Glutamatergic neuron (in vitro differentiated cells): Measurements from ENCODE around the gene LST1. TPM values are rescaled to one million over a fixed set of nuclear protein-coding genes. Genes with fewer than 3 reads are reported as not detected.

Experiments
- DNase-seq: peaks from one replicate; pipeline ENCODE4 v3.0.0; 2022
- H3K27ac Mint-ChIP-seq: one replicate; pipeline ENCODE4 v1.8.0; 2020; ENCODE audit warnings: mild to moderate bottlenecking, mixed read lengths, inconsistent platforms; ENCODE audit not compliant: unreplicated experiment
- H3K27me3 Mint-ChIP-seq: one replicate; pipeline ENCODE4 v1.8.0; 2020; ENCODE audit warnings: mild to moderate bottlenecking, moderate library complexity, mixed read lengths, inconsistent platforms; ENCODE audit not compliant: unreplicated experiment
- H3K36me3 Mint-ChIP-seq: one replicate; pipeline ENCODE4 v1.8.0; 2020; ENCODE audit warnings: mild to moderate bottlenecking, mixed read lengths, inconsistent platforms; ENCODE audit not compliant: unreplicated experiment
- H3K4me1 Mint-ChIP-seq: one replicate; pipeline ENCODE4 v1.8.0; 2020; ENCODE audit warnings: mild to moderate bottlenecking, low read depth, mixed read lengths, inconsistent platforms; ENCODE audit not compliant: unreplicated experiment
- H3K4me3 Mint-ChIP-seq: one replicate; pipeline ENCODE4 v1.8.0; 2020; ENCODE audit warnings: mild to moderate bottlenecking, mixed read lengths, inconsistent platforms; ENCODE audit not compliant: unreplicated experiment
- H3K9me3 Mint-ChIP-seq: one replicate; pipeline ENCODE4 v1.8.0; 2020; ENCODE audit warnings: mild to moderate bottlenecking, moderate library complexity, mixed read lengths, inconsistent platforms; ENCODE audit not compliant: unreplicated experiment
- CTCF ChIP-seq: fragments of 200-600 bp; sonication (generic); IDR thresholded peaks from one replicate; pipeline ENCODE4 v1.5.0; 2021; ENCODE audit not compliant: partially characterized antibody, unreplicated experiment
- total RNA-seq: library from RNA; stranded (reverse); fragmentation: NEBNext Ultra II Directional; extraction: Animal tissue kit (Norgen Biotek cat#: 25700); gene quantifications from one replicate; pipeline ENCODE4 v1.2.1, GENCODE V29; 2021; ENCODE audit not compliant: unreplicated experiment

Gene LST1
- total RNA-seq, 1 donor from 2014 or later = not detected

GRCh38 chr6:31541658-31542521, 44.2 kb upstream of the LST1 start, which contains the start of gene DDX39B:
TSS of gene DDX39B (minus strand) at chr6:31542003. CDS start at chr6:31540532, 1,471 bp downstream.
- peaks cover 20% of the 10 kb centered on the region for H3K36me3 Mint-ChIP-seq

GRCh38 chr6:31543639-31544038, 42.4 kb upstream of the LST1 start:
- TF ChIP-seq CTCF = no peak
- no peak for DNase-seq
- Mint-ChIP-seq H3K4me1 (peaks cover 35% of the 10 kb centered on the region), H3K4me3 (peak overlapping the region; percentile 100), H3K36me3 (peaks cover 17% of the 10 kb centered on the region), H3K27me3 (peaks cover 21% of the 10 kb centered on the region), H3K9me3 (peaks cover 34% of the 10 kb centered on the region), H3K27ac (peak overlapping the region; percentile 100)

More at GRCh38 chr6:31541658-31542521, 44.2 kb upstream of the LST1 start, which contains the start of gene DDX39B:
- H3K4me1 Mint-ChIP-seq = peaks cover 40% of the 10 kb centered on the region
- peak within 1 kb of the TSS; percentile 100 for H3K4me3 Mint-ChIP-seq
- peak within 1 kb of the TSS; percentile 100 for H3K27ac Mint-ChIP-seq
- peaks cover 29% of the 10 kb centered on the region for H3K9me3 Mint-ChIP-seq
- no peak for TF ChIP-seq CTCF
- peaks cover 19% of the 10 kb centered on the region for H3K27me3 Mint-ChIP-seq
- peak; percentile 93 for DNase-seq

GRCh38 chr6:31544676-31545075, 41.4 kb upstream of the LST1 start:
- Mint-ChIP-seq H3K27ac (peak overlapping the region; percentile 95), H3K27me3 (peaks cover 18% of the 10 kb centered on the region), H3K4me3 (peak overlapping the region; percentile 93), H3K4me1 (peaks cover 24% of the 10 kb centered on the region), H3K36me3 (peaks cover 8% of the 10 kb centered on the region), H3K9me3 (peaks cover 31% of the 10 kb centered on the region)
- TF ChIP-seq CTCF = no peak
- DNase-seq = no peak

- DNase-seq = peak; percentile 53
- Mint-ChIP-seq H3K9me3 (peaks cover 26% of the 10 kb centered on the region), H3K27ac (peak overlapping the region; percentile 95), H3K36me3 (peaks cover 3% of the 10 kb centered on the region), H3K4me3 (peak overlapping the region; percentile 93), H3K4me1 (peaks cover 18% of the 10 kb centered on the region), H3K27me3 (peaks cover 18% of the 10 kb centered on the region)
- TF ChIP-seq CTCF = no peak
Measured at GRCh38 chr6:31545291-31545690, 40.8 kb upstream of the LST1 start.

GRCh38 chr6:31546339-31546957, 39.6 kb upstream of the LST1 start, which contains the start of gene ATP6V1G2:
TSS of gene ATP6V1G2 (minus strand) at chr6:31546608. CDS start at chr6:31546559, 49 bp downstream.
- Mint-ChIP-seq H3K36me3 (no peaks in the 10 kb centered on the region), H3K9me3 (peaks cover 22% of the 10 kb centered on the region), H3K4me3 (peak within 1 kb of the TSS; percentile 93), H3K27ac (peak within 1 kb of the TSS; percentile 95), H3K27me3 (peaks cover 12% of the 10 kb centered on the region), H3K4me1 (peaks cover 15% of the 10 kb centered on the region)
- DNase-seq = peak; percentile 96
- peak; percentile 90 for TF ChIP-seq CTCF
